Germinal center (tissue), 1 donor: ENCODE measurements around the gene SHISA3.
"Not testable (repeated sequence)": the region's sequence is repeated elsewhere in the genome, so short reads cannot be mapped to it uniquely, and the experiment has no call there.

Experiments
- DNase-seq: peaks from one replicate; pipeline ENCODE4 v3.0.0; 2012; ENCODE audit warnings: mixed read lengths, low spot score

The SHISA3 gene

GRCh38 chr4:42396752-42397634 is at the start of gene SHISA3:
SHISA3 (plus strand) TSS chr4:42397488; CDS start chr4:42398057, 569 bp downstream.
- peak; percentile 24 for DNase-seq

GRCh38 chr4:42348247-42348646 is 49.0 kb upstream of the SHISA3 start:
- no peak for DNase-seq

GRCh38 chr4:42348692-42349091 is 48.6 kb upstream of the SHISA3 start:
- no peak for DNase-seq

GRCh38 chr4:42350611-42351182 is 46.6 kb upstream of the SHISA3 start:
- DNase-seq: no peak

GRCh38 chr4:42352049-42352448 is 45.2 kb upstream of the SHISA3 start:
- DNase-seq: no peak

- DNase-seq: no peak
These were observed 40.0 kb upstream of the SHISA3 start for GRCh38 chr4:42357325-42357724.

GRCh38 chr4:42359711-42360110 is 37.6 kb upstream of the SHISA3 start:
- DNase-seq: no peak

- DNase-seq: no peak
These were observed 37.0 kb upstream of the SHISA3 start for GRCh38 chr4:42360256-42360669.

- no peak for DNase-seq
These were observed 35.8 kb upstream of the SHISA3 start for GRCh38 chr4:42361456-42361855.

- no peak for DNase-seq
These were observed 34.7 kb upstream of the SHISA3 start for GRCh38 chr4:42362591-42362990.

GRCh38 chr4:42363614-42364013 is 33.7 kb upstream of the SHISA3 start:
- DNase-seq: no peak

GRCh38 chr4:42364266-42365053 is 32.8 kb upstream of the SHISA3 start:
- no peak for DNase-seq

- DNase-seq: no peak
These were observed 30.3 kb upstream of the SHISA3 start for GRCh38 chr4:42366959-42367358.

- no peak for DNase-seq
These were observed 27.8 kb upstream of the SHISA3 start for GRCh38 chr4:42369489-42369888.

GRCh38 chr4:42371305-42372252 is 25.7 kb upstream of the SHISA3 start:
- peak; percentile 37 for DNase-seq

GRCh38 chr4:42372303-42372702 is 25.0 kb upstream of the SHISA3 start:
- not testable (repeated sequence) for DNase-seq

GRCh38 chr4:42377497-42377896 is 19.8 kb upstream of the SHISA3 start:
- DNase-seq: no peak

- DNase-seq: no peak
These were observed 15.6 kb upstream of the SHISA3 start for GRCh38 chr4:42381666-42382065.

GRCh38 chr4:42385516-42385915 is 11.8 kb upstream of the SHISA3 start:
- no peak for DNase-seq

- no peak for DNase-seq
These were observed 6.5 kb upstream of the SHISA3 start for GRCh38 chr4:42390622-42391354.

GRCh38 chr4:42391355-42391664 is 6.0 kb upstream of the SHISA3 start:
- no peak for DNase-seq
